SW 1271 (cell line): ENCODE data around the gene PCDH9.

Experiments used
- DNase-seq, 2 experiments: peaks; one replicate each; lab custom pipeline; 2025; lab: John Stamatoyannopoulos, UW

Gene PCDH9

GRCh38 chr13:66565279-66565678 lies 664.9 kb downstream of the PCDH9 start:
- no peak for DNase-seq

GRCh38 chr13:66563076-66563475 lies 667.1 kb downstream of the PCDH9 start:
- DNase-seq: no peak

GRCh38 chr13:66562054-66562453 lies 668.1 kb downstream of the PCDH9 start:
- no peak for DNase-seq

GRCh38 chr13:66560991-66561390 lies 669.1 kb downstream of the PCDH9 start:
- no peak for DNase-seq

GRCh38 chr13:66560189-66560588 lies 669.9 kb downstream of the PCDH9 start:
- DNase-seq: no peak

GRCh38 chr13:66559093-66559492 lies 671.0 kb downstream of the PCDH9 start:
- no peak for DNase-seq

GRCh38 chr13:66558506-66558905 lies 671.6 kb downstream of the PCDH9 start:
- no peak for DNase-seq

GRCh38 chr13:66557357-66557756 lies 672.8 kb downstream of the PCDH9 start:
- no peak for DNase-seq

- no peak for DNase-seq
These were observed 673.8 kb downstream of the PCDH9 start for GRCh38 chr13:66556306-66556705.

GRCh38 chr13:66553391-66553790 lies 676.7 kb downstream of the PCDH9 start:
- DNase-seq: no peak

- no peak for DNase-seq
These were observed 679.0 kb downstream of the PCDH9 start for GRCh38 chr13:66551128-66551527.

GRCh38 chr13:66547685-66548084 lies 682.5 kb downstream of the PCDH9 start:
- DNase-seq: no peak

GRCh38 chr13:66546534-66547379 lies 683.4 kb downstream of the PCDH9 start:
- no peak for DNase-seq

- DNase-seq: no peak
These were observed 686.4 kb downstream of the PCDH9 start for GRCh38 chr13:66543780-66544179.

GRCh38 chr13:66537417-66537816 lies 692.7 kb downstream of the PCDH9 start:
- DNase-seq: no peak

- no peak for DNase-seq
These were observed 693.4 kb downstream of the PCDH9 start for GRCh38 chr13:66536746-66537145.

GRCh38 chr13:66534561-66534960 lies 695.6 kb downstream of the PCDH9 start:
- no peak for DNase-seq

GRCh38 chr13:66532845-66533244 lies 697.3 kb downstream of the PCDH9 start:
- DNase-seq: no peak

GRCh38 chr13:66532146-66532545 lies 698.0 kb downstream of the PCDH9 start:
- no peak for DNase-seq

- DNase-seq: no peak
These were observed 699.5 kb downstream of the PCDH9 start for GRCh38 chr13:66530686-66531085.

GRCh38 chr13:66530158-66530557 lies 700.0 kb downstream of the PCDH9 start:
- no peak for DNase-seq

GRCh38 chr13:66528944-66529576 lies 701.1 kb downstream of the PCDH9 start:
- no peak for DNase-seq

GRCh38 chr13:66528180-66528579 lies 702.0 kb downstream of the PCDH9 start:
- DNase-seq: no peak
